ENCODE data around the gene PITPNC1. TPM values are rescaled to one million over a fixed set of nuclear protein-coding genes. Genes with fewer than 3 reads are reported as not detected.

PITPNC1 gene
- total RNA-seq, 1 experiment from 2014 or later, result 6.9 TPM

DNA sequence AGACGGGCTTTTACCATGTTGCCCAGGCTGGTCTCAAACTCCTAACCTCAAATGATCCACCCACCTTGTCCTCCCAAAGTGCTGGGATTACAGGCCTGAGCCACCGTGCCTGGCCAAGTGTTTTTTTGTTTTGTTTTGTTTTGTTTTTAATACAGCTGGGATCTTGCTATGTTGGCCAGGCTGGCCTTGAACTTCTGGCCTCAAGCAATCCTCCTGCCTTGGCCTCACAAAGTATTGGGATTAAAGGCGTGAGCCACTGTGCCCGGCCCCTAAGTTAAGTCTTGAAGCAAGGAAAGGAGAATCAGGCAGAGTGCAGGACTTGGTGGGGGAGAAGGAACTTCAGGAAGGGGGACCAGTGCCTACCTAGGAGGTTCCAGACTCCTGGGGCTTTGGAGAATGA, 288.9 kb downstream of the PITPNC1 start:
- no peak overlapping the region for H3K4me3 Mint-ChIP-seq (ENCODE audit: low read depth, unreplicated experiment)
- intact Hi-C loops (cut with micrococcal nuclease; ENCODE audit: unreplicated experiment), result no loop called here
- H3K27me3 Mint-ChIP-seq (ENCODE audit: unreplicated experiment), result no peaks in the 10 kb centered on the region
- H3K27ac Mint-ChIP-seq (ENCODE audit: unreplicated experiment), result no peak overlapping the region
- H3K4me1 Mint-ChIP-seq (ENCODE audit: low read depth, unreplicated experiment), result no peaks in the 10 kb centered on the region
- DNase-seq, result no peak
- TF ChIP-seq, protein P1, sequence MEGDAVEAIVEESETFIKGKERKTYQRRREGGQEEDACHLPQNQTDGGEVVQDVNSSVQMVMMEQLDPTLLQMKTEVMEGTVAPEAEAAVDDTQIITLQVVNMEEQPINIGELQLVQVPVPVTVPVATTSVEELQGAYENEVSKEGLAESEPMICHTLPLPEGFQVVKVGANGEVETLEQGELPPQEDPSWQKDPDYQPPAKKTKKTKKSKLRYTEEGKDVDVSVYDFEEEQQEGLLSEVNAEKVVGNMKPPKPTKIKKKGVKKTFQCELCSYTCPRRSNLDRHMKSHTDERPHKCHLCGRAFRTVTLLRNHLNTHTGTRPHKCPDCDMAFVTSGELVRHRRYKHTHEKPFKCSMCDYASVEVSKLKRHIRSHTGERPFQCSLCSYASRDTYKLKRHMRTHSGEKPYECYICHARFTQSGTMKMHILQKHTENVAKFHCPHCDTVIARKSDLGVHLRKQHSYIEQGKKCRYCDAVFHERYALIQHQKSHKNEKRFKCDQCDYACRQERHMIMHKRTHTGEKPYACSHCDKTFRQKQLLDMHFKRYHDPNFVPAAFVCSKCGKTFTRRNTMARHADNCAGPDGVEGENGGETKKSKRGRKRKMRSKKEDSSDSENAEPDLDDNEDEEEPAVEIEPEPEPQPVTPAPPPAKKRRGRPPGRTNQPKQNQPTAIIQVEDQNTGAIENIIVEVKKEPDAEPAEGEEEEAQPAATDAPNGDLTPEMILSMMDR (IDR thresholded peaks at IDR 0.05; ENCODE audit: unreplicated experiment), result no peak
- no peaks in the 10 kb centered on the region for H3K9me3 Mint-ChIP-seq (ENCODE audit: low read depth, unreplicated experiment)
- CTCF ChIA-PET, result no interaction called here
- BruUV-seq (replicated peaks), result no TSS peak
- no peaks in the 10 kb centered on the region for H3K36me3 Mint-ChIP-seq (ENCODE audit: insufficient read depth, unreplicated experiment)

DNA sequence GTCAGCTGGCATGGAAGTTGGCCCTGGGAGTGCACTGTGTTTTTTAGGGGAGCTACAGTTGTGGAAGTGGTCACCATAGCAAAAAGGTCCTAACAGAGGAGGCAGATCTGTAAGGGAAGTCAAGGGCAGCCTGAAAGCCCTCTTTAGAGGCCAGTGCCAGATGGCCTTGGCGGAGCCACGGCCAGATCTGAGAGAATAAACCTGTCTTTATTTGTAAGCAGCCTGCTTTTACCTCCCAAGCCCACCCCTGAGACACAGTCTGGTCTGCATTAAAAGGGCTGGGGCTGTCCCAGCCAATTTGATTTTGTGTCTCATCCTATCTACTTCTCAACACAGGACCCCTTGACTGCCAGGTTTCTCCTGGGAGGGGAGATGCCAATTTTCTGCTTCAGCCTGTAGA, 289.6 kb downstream of the PITPNC1 start:
- TF ChIP-seq, protein P1 (IDR thresholded peaks at IDR 0.05; ENCODE audit: unreplicated experiment), result no peak
- Mint-ChIP-seq H3K27ac (ENCODE audit: unreplicated experiment) (no peak overlapping the region), H3K9me3 (ENCODE audit: low read depth, unreplicated experiment) (no peaks in the 10 kb centered on the region), H3K4me3 (ENCODE audit: low read depth, unreplicated experiment) (no peak overlapping the region), H3K36me3 (ENCODE audit: insufficient read depth, unreplicated experiment) (no peaks in the 10 kb centered on the region), H3K4me1 (ENCODE audit: low read depth, unreplicated experiment) (no peaks in the 10 kb centered on the region), H3K27me3 (ENCODE audit: unreplicated experiment) (no peaks in the 10 kb centered on the region)
- intact Hi-C loops (cut with micrococcal nuclease; ENCODE audit: unreplicated experiment), result no loop called here
- DNase-seq, result no peak
- CTCF ChIA-PET, result no interaction called here
- BruUV-seq (replicated peaks), result no TSS peak

DNA sequence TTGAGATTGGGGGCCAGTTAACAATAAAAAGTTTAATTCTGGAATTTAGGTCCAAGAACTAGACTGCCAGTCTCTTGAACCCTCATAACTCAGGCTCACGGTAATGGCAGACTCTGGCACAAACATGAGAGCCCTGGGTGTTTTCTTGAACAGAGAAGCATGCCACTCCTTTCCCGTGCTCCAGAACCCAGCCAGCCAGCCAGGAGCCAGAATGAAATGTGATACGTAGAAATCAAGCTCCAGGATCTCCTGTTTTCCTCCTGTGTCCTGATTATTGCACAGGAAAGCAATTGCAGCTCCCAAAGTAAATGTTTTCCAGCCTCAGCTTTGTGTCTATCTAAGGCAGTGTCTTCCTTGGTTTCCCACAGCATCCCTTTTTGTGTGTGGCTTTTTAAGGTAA, 294.4 kb downstream of the PITPNC1 start:
- Mint-ChIP-seq H3K4me1 (ENCODE audit: low read depth, unreplicated experiment) (no peaks in the 10 kb centered on the region), H3K36me3 (ENCODE audit: insufficient read depth, unreplicated experiment) (no peaks in the 10 kb centered on the region), H3K9me3 (ENCODE audit: low read depth, unreplicated experiment) (no peaks in the 10 kb centered on the region)

DNA sequence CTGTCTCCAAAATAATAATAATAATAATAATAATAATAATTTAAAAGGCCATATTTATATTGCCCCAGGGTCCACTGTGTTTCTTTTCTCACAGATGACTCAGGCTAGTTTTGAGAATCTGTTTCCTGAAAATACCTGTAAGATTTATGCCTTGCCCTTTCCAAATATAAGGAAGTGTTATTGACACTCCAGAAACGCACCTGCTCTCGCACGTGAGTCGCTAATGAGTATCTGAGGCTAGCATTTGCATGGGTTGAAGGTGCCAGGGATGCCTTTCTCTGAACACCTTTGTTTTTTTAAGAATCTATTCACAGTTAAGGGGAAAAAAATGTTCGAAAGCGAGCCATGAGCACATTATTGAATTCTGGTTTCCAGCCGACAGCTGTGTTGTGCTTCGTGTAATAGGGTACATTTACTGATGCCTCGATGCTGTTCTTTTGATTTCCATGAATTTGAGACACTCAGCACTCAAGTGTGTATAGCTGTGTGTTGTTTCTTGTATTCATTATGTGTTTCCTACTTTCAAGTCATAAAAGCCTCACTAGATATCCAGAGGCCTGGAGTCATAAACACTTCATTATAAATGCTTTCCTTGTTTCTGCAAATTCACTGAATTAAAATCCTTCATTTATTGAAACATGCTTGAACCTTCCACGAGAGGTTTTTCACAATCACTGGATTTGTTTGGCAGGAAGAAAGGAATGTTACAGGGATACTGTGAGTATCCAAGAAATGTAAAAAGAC, 295.7 kb downstream of the PITPNC1 start:
- Mint-ChIP-seq H3K9me3 (ENCODE audit: low read depth, unreplicated experiment) (no peaks in the 10 kb centered on the region), H3K27ac (ENCODE audit: unreplicated experiment) (no peak overlapping the region), H3K27me3 (ENCODE audit: unreplicated experiment) (no peaks in the 10 kb centered on the region), H3K4me1 (ENCODE audit: low read depth, unreplicated experiment) (no peaks in the 10 kb centered on the region), H3K4me3 (ENCODE audit: low read depth, unreplicated experiment) (no peak overlapping the region), H3K36me3 (ENCODE audit: insufficient read depth, unreplicated experiment) (no peaks in the 10 kb centered on the region)
- intact Hi-C loops (cut with micrococcal nuclease; ENCODE audit: unreplicated experiment), result no loop called here
- no TSS peak for BruUV-seq (replicated peaks)
- TF ChIP-seq, protein P1 (IDR thresholded peaks at IDR 0.05; ENCODE audit: unreplicated experiment), result no peak
- CTCF ChIA-PET, result no interaction called here
- no peak for DNase-seq

More for the DNA sequence above, 294.4 kb downstream of the PITPNC1 start:
- CTCF ChIA-PET, result no interaction called here
- no peak for DNase-seq
- TF ChIP-seq, protein P1 (IDR thresholded peaks at IDR 0.05; ENCODE audit: unreplicated experiment), result no peak
- Mint-ChIP-seq H3K4me3 (ENCODE audit: low read depth, unreplicated experiment) (no peak overlapping the region), H3K27ac (ENCODE audit: unreplicated experiment) (no peak overlapping the region), H3K27me3 (ENCODE audit: unreplicated experiment) (no peaks in the 10 kb centered on the region)
- BruUV-seq (replicated peaks), result no TSS peak
- intact Hi-C loops (cut with micrococcal nuclease; ENCODE audit: unreplicated experiment), result no loop called here

Measured in Calu3 (cell line).